Endodermal cell (in vitro differentiated cells): ENCODE measurements around the gene STXBP6. TPM values are rescaled to one million over a fixed set of nuclear protein-coding genes. Genes with fewer than 3 reads are reported as not detected.
A peak's percentile ranks its signal among the peaks of the same experiment; 100 is the strongest.

Experiments
- DNase-seq: peaks from one replicate; pipeline ENCODE4 v3.0.0-alpha.2; 2017
- H3K27ac ChIP-seq: 2 replicates; pipeline ENCODE4 v1.5.1; 2013; ENCODE audit warnings: mild to moderate bottlenecking, low read depth, low read length, moderate library complexity
- H3K27me3 ChIP-seq: 2 replicates; pipeline ENCODE4 v1.6.1; 2013; ENCODE audit warnings: mild to moderate bottlenecking, low read length, moderate library complexity; ENCODE audit not compliant: insufficient read depth, control insufficient read depth, poor library complexity, severe bottlenecking
- H3K36me3 ChIP-seq: 2 replicates; pipeline ENCODE4 v1.7.0; 2013; ENCODE audit warnings: mild to moderate bottlenecking, low read length, moderate library complexity; ENCODE audit not compliant: control insufficient read depth, insufficient read depth
- H3K4me1 ChIP-seq: one replicate; pipeline ENCODE4 v1.7.0; 2013; ENCODE audit warnings: low read length; ENCODE audit not compliant: control insufficient read depth, insufficient read depth
- H3K4me3 ChIP-seq: 2 replicates; pipeline ENCODE4 v1.5.1; 2013; ENCODE audit warnings: mild to moderate bottlenecking, low read length, moderate library complexity
- H3K9ac ChIP-seq: 2 replicates; pipeline ENCODE4 v1.6.1; 2013; ENCODE audit warnings: mild to moderate bottlenecking, low read length, moderate library complexity; ENCODE audit not compliant: poor library complexity, severe bottlenecking; ENCODE audit errors: extremely low read depth
- H3K9me3 ChIP-seq: 2 replicates; pipeline ENCODE4 v1.6.1; 2013; ENCODE audit warnings: mild to moderate bottlenecking, low read length, moderate library complexity; ENCODE audit not compliant: control insufficient read depth
- H3K27ac Mint-ChIP-seq: 2 replicates; pipeline ENCODE4 v1.8.0; 2020; ENCODE audit warnings: mixed read lengths
- H3K27me3 Mint-ChIP-seq: 2 replicates; pipeline ENCODE4 v1.8.0; 2021; ENCODE audit warnings: mild to moderate bottlenecking, mixed read lengths; ENCODE audit not compliant: insufficient read depth
- H3K36me3 Mint-ChIP-seq: 2 replicates; pipeline ENCODE4 v1.8.0; 2020; ENCODE audit warnings: low read depth, mixed read lengths
- H3K4me1 Mint-ChIP-seq: 2 replicates; pipeline ENCODE4 v1.8.0; 2020; ENCODE audit warnings: mixed read lengths
- H3K4me3 Mint-ChIP-seq: 2 replicates; pipeline ENCODE4 v1.8.0; 2020; ENCODE audit warnings: mild to moderate bottlenecking, moderate library complexity, mixed read lengths
- H3K9me3 Mint-ChIP-seq: 2 replicates; pipeline ENCODE4 v1.8.0; 2020; ENCODE audit warnings: mild to moderate bottlenecking, mixed read lengths
- WGBS, 2 experiments: methylation state at CpG; one replicate each; pipeline versions ENCODE4 v1.1.5 to v1.1.7; 2013; ENCODE audit warnings: missing lambda C conversion rate in 2 of 2, mixed read lengths in 1 of 2; ENCODE audit not compliant: insufficient coverage in 1 of 2, insufficient read length in 1 of 2; 5-methylcytosine and 5-hydroxymethylcytosine counted together
- total RNA-seq, 2 donors: library from RNA; stranded (reverse); fragmentation: NEBNext Ultra II Directional in 1 of 2; extraction: Animal tissue kit (Norgen Biotek cat#: 25700) in 1 of 2; gene quantifications; 2 replicates in 1 of 2; 3 replicates in 1 of 2; pipeline ENCODE4 v1.2.1, GENCODE V29; 2021
- TF ChIP-seq, protein P1 (sequence below): fragments of 200-600 bp; sonication (generic); conservative IDR thresholded peaks from 2 replicates; pipeline ENCODE4 v1.5.0; 2021; ENCODE audit warnings: antibody characterized with exemption, mild to moderate bottlenecking

STXBP6 gene
- total RNA-seq, 2 donors from 2014 or later, result 0.64 to 1.5 TPM

DNA sequence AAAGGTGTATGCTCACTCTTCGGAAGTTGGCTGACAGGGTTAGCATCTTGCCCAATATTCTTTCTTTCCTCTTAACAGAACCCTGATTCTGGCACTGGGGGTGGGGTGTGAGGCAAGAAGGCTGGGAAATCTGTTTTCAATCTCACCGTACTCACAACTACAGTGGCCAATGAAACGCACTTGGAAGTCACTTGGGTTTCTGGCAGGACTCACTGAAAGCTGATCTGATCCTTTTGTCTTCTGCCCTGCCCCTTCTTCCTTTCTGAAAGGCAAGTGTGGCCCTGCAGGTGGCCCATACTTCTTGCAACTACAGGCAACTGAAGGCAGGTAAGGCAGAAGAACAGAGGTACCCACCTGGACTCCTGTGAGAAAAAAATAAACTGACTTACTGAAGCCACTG, 106.9 kb downstream of the STXBP6 start:
- no peaks in the 10 kb centered on the region for H3K9me3 ChIP-seq
- H3K36me3 Mint-ChIP-seq, result no peaks in the 10 kb centered on the region
- no peaks in the 10 kb centered on the region for H3K9me3 Mint-ChIP-seq
- H3K4me1 ChIP-seq, result peaks cover 13% of the 10 kb centered on the region
- no peak overlapping the region for H3K27ac ChIP-seq
- H3K9ac ChIP-seq, result no peak overlapping the region
- TF ChIP-seq, protein P1, sequence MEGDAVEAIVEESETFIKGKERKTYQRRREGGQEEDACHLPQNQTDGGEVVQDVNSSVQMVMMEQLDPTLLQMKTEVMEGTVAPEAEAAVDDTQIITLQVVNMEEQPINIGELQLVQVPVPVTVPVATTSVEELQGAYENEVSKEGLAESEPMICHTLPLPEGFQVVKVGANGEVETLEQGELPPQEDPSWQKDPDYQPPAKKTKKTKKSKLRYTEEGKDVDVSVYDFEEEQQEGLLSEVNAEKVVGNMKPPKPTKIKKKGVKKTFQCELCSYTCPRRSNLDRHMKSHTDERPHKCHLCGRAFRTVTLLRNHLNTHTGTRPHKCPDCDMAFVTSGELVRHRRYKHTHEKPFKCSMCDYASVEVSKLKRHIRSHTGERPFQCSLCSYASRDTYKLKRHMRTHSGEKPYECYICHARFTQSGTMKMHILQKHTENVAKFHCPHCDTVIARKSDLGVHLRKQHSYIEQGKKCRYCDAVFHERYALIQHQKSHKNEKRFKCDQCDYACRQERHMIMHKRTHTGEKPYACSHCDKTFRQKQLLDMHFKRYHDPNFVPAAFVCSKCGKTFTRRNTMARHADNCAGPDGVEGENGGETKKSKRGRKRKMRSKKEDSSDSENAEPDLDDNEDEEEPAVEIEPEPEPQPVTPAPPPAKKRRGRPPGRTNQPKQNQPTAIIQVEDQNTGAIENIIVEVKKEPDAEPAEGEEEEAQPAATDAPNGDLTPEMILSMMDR, result peak; percentile 42
- H3K4me1 Mint-ChIP-seq, result peaks cover 30% of the 10 kb centered on the region
- no peak overlapping the region for H3K27ac Mint-ChIP-seq
- H3K4me3 ChIP-seq, result no peak overlapping the region
- 34% methylated on average over 3 of the region's 3 CpGs; no CpG with 5 or more reads in 1 of the 2 experiments for WGBS, 2 experiments
- peaks cover 9% of the 10 kb centered on the region for H3K27me3 Mint-ChIP-seq
- DNase-seq, result peak; percentile 88
- no peaks in the 10 kb centered on the region for H3K27me3 ChIP-seq
- no peaks in the 10 kb centered on the region for H3K36me3 ChIP-seq
- no peak overlapping the region for H3K4me3 Mint-ChIP-seq

DNA sequence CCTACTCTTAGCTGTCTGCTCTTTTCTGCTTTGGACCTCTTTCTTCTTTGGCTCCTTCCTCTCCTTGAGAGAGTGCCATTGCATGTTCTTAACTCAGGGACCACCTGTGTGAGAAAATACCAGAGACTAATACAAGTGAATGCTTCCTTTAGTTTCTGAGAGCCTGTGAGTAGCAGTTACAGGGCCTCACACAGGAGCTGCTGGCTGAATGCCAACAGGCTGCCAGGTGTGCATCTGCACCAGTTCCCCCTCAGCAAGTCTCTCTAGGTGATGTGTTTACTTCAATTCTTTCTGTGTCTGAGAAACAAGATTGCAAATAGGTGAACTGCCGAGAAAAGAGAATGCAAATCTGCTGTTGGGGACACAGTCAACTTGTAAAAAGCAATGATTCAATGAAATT, 108.2 kb downstream of the STXBP6 start:
- WGBS, 2 experiments, result 75 to 93% methylated on average over 1 of the region's 1 CpG
- peaks cover 5% of the 10 kb centered on the region for H3K27me3 Mint-ChIP-seq
- peak overlapping the region; percentile 35 for H3K27ac Mint-ChIP-seq
- TF ChIP-seq, protein P1, result no peak
- no peak overlapping the region for H3K9ac ChIP-seq
- H3K4me3 ChIP-seq, result no peak overlapping the region
- H3K4me3 Mint-ChIP-seq, result no peak overlapping the region
- H3K9me3 Mint-ChIP-seq, result no peaks in the 10 kb centered on the region
- no peak for DNase-seq
- peaks cover 25% of the 10 kb centered on the region for H3K4me1 Mint-ChIP-seq
- H3K9me3 ChIP-seq, result no peaks in the 10 kb centered on the region
- no peak overlapping the region for H3K27ac ChIP-seq
- no peaks in the 10 kb centered on the region for H3K27me3 ChIP-seq
- no peaks in the 10 kb centered on the region for H3K36me3 ChIP-seq
- H3K4me1 ChIP-seq, result peaks cover 13% of the 10 kb centered on the region
- H3K36me3 Mint-ChIP-seq, result no peaks in the 10 kb centered on the region

- no peak for DNase-seq
- Mint-ChIP-seq H3K4me1 (peaks cover 25% of the 10 kb centered on the region), H3K36me3 (no peaks in the 10 kb centered on the region), H3K4me3 (no peak overlapping the region), H3K27ac (no peak overlapping the region), H3K27me3 (no peaks in the 10 kb centered on the region), H3K9me3 (no peaks in the 10 kb centered on the region)
- H3K9ac ChIP-seq, result no peak overlapping the region
- no peak overlapping the region for H3K27ac ChIP-seq
- no peak overlapping the region for H3K4me3 ChIP-seq
- H3K27me3 ChIP-seq, result no peaks in the 10 kb centered on the region
- H3K9me3 ChIP-seq, result no peaks in the 10 kb centered on the region
- WGBS, 2 experiments, result 87 to 95% methylated on average over 3 to 5 of the region's 5 CpGs
- H3K36me3 ChIP-seq, result no peaks in the 10 kb centered on the region
- TF ChIP-seq, protein P1, result no peak
- H3K4me1 ChIP-seq, result peaks cover 13% of the 10 kb centered on the region
These were observed 109.6 kb downstream of the STXBP6 start for GRCh38 chr14:24940213-24940783.
